Endothelial cell of umbilical vein (primary cell): ENCODE results near the gene SDF4. TPM values are rescaled to one million over a fixed set of nuclear protein-coding genes. Genes with fewer than 3 reads are reported as not detected.

Experiments used
- BruUV-seq: library from RNA; stranded (reverse); fragments of 400-500 nt; replicated peaks from 2 replicates; lab custom pipeline; 2021; lab: Mats Ljungman, UMichigan
- CTCF ChIA-PET: fragments of 300-600, 350-600 bp; sonication (Branson Sonifier 250); formaldehyde crosslinking; loops from one replicate; lab custom pipeline; 2021; ENCODE audit warnings: antibody characterized with exemption, inconsistent platforms; lab: Charles Lee
- POLR2A ChIA-PET: fragments of 300-600, 350-600 bp; sonication (Branson Sonifier 250); formaldehyde crosslinking; loops from one replicate; lab custom pipeline; 2021; ENCODE audit warnings: antibody characterized with exemption, inconsistent platforms; lab: Charles Lee
- DNase-seq: peaks from one replicate; pipeline ENCODE4 v3.0.0-alpha.2; 2011; ENCODE audit warnings: low read depth, low spot score
- FAIRE-seq: peaks from 2 replicates; lab custom pipeline; 2011; peaks lifted over from hg19 to GRCh38; lab: Jason Lieb, UNC
- H2AFZ ChIP-seq: 2 replicates; pipeline ENCODE4 v1.6.0; 2012; ENCODE audit warnings: low read depth, low read length, control low read depth, inconsistent platforms
- H3K27ac ChIP-seq: 2 replicates; pipeline ENCODE4 v1.5.1; 2011; ENCODE audit warnings: low read depth, mild to moderate bottlenecking, control low read depth, low read length, moderate library complexity; ENCODE audit not compliant: insufficient read depth
- H3K27me3 ChIP-seq, 2 experiments: 2 replicates each; pipeline versions ENCODE4 v1.6.0 to v1.6.1; 2011; ENCODE audit warnings: low read length in 2 of 2, mixed read lengths in 1 of 2; ENCODE audit not compliant: control insufficient read depth in 2 of 2, insufficient read depth in 2 of 2
- H3K36me3 ChIP-seq, 2 experiments: 2 replicates in 1 of 2; 3 replicates in 1 of 2; pipeline ENCODE4 v1.5.1; 2011; ENCODE audit warnings: low read length in 2 of 2, mild to moderate bottlenecking in 1 of 2, moderate library complexity in 1 of 2; ENCODE audit not compliant: control insufficient read depth in 2 of 2, insufficient read depth in 2 of 2; ENCODE audit errors: extremely low read depth in 1 of 2
- H3K4me1 ChIP-seq: 3 replicates; pipeline ENCODE4 v1.5.1; 2011; ENCODE audit warnings: mild to moderate bottlenecking, low read length; ENCODE audit not compliant: control insufficient read depth, insufficient read depth; ENCODE audit errors: extremely low read depth
- H3K4me2 ChIP-seq: 2 replicates; pipeline ENCODE4 v1.6.1; 2011; ENCODE audit warnings: low read length, control low read depth, mixed read lengths; ENCODE audit not compliant: insufficient read depth
- H3K4me3 ChIP-seq, 3 experiments: fragments of 200-600 bp in 1 of 3; sonication (generic), shearing (Covaris generic) in 1 of 3; replicated peaks in 1 of 3; 2 replicates each; pipeline ENCODE4 v1.5.1; 2011 to 2016; ENCODE audit warnings: control low read depth in 3 of 3, low read length in 3 of 3, mild to moderate bottlenecking in 2 of 3, inconsistent platforms in 1 of 3, low read depth in 1 of 3, moderate library complexity in 1 of 3; ENCODE audit not compliant: insufficient read depth in 1 of 3
- H3K79me2 ChIP-seq: 2 replicates; pipeline ENCODE4 v1.6.0; 2012; ENCODE audit warnings: low read length, inconsistent platforms; ENCODE audit not compliant: control insufficient read depth, insufficient read depth
- H3K9ac ChIP-seq: replicated peaks from 2 replicates; pipeline ENCODE3; 2011; ENCODE audit warnings: low read length, control low read depth; ENCODE audit not compliant: insufficient read depth; ENCODE audit errors: extremely low read depth
- H3K9me1 ChIP-seq: replicated peaks from 3 replicates; pipeline ENCODE4 v1.6.0; 2011; ENCODE audit warnings: mild to moderate bottlenecking, low read length; ENCODE audit not compliant: control insufficient read depth, insufficient read depth; ENCODE audit errors: extremely low read depth
- H3K9me3 ChIP-seq: replicated peaks from 2 replicates; pipeline ENCODE4 v1.5.1; 2012; ENCODE audit warnings: low read length, inconsistent platforms; ENCODE audit not compliant: control insufficient read depth, insufficient read depth
- H4K20me1 ChIP-seq: replicated peaks from 2 replicates; pipeline ENCODE3; 2011; ENCODE audit warnings: mild to moderate bottlenecking, low read length; ENCODE audit not compliant: control insufficient read depth, insufficient read depth; ENCODE audit errors: extremely low read depth
- EZH2 ChIP-seq: IDR thresholded peaks from 2 replicates; pipeline ENCODE4 v1.6.1; 2012; ENCODE audit warnings: borderline replicate concordance, low read depth, mild to moderate bottlenecking, moderate library complexity, low read length, inconsistent platforms; ENCODE audit not compliant: severe bottlenecking
- FOS ChIP-seq: IDR thresholded peaks from 2 replicates; pipeline ENCODE4 v1.6.1; 2011; ENCODE audit warnings: mild to moderate bottlenecking, low read length, moderate library complexity, borderline replicate concordance; ENCODE audit not compliant: insufficient read depth
- GATA2 ChIP-seq: IDR thresholded peaks from 2 replicates; pipeline ENCODE4 v1.7.0; 2011; ENCODE audit warnings: low read depth, mild to moderate bottlenecking, moderate library complexity, mixed read lengths, low read length; ENCODE audit not compliant: insufficient read length, insufficient read depth
- JUN ChIP-seq: IDR thresholded peaks from 2 replicates; pipeline ENCODE4 v1.6.1; 2011; ENCODE audit warnings: borderline replicate concordance, low read depth; ENCODE audit not compliant: insufficient read length, insufficient read depth
- MYC ChIP-seq: IDR thresholded peaks from one replicate; pipeline ENCODE4 v1.6.1; 2011; ENCODE audit warnings: mild to moderate bottlenecking, low read depth, low read length
- POLR2A ChIP-seq: IDR thresholded peaks from 2 replicates; pipeline ENCODE4 v1.6.1; 2012; ENCODE audit warnings: low read depth, mild to moderate bottlenecking, control low read depth, low read length
- POLR2AphosphoS5 ChIP-seq: IDR thresholded peaks from 2 replicates; pipeline ENCODE4 v1.6.1; 2012; ENCODE audit warnings: low read depth, mild to moderate bottlenecking, control low read depth, low read length, moderate library complexity; ENCODE audit not compliant: insufficient read depth
- dilution Hi-C: fragments of 300-500 bp; cut with MboI; formaldehyde crosslinking; loops from one replicate; pipeline ENCODE4 v1.15.0; 2019; ENCODE audit warnings: low sequenced_read_pairs; ENCODE audit not compliant: extremely low pct_ligation_motif_present
- intact Hi-C: fragments of 100-400 bp; cut with micrococcal nuclease; formaldehyde crosslinking; loops from one replicate; pipeline ENCODE4 v1.10.0; 2022
- polyA plus RNA-seq, 4 experiments: library from polyadenylated mRNA; depleted of rRNA in 3 of 4; stranded (reverse) in 3 of 4; unstranded in 1 of 4; fragments of >200 nt; gene quantifications; 2 replicates each; pipeline versions ENCODE4 v1.2.1 to v1.2.3, GENCODE V29; 2011 to 2012; ENCODE audit warnings: missing spikeins in 1 of 4
- total RNA-seq: library from RNA; stranded (reverse); gene quantifications from 2 replicates; pipeline ENCODE4 v1.2.3, GENCODE V29; 2021
- TF ChIP-seq, protein P1 (sequence below), 2 donors: IDR thresholded peaks; 1 replicate in 1 of 2; 2 replicates in 1 of 2; pipeline ENCODE4 v1.5.1; 2011; ENCODE audit warnings: low read length in 2 of 2, mild to moderate bottlenecking in 2 of 2, moderate library complexity in 2 of 2, control low read depth in 1 of 2, inconsistent platforms in 1 of 2, low read depth in 1 of 2; ENCODE audit not compliant: insufficient read depth in 1 of 2; ENCODE audit errors: extremely low read depth in 1 of 2
- TF ChIP-seq, protein P2 (sequence below): IDR thresholded peaks from 2 replicates; pipeline ENCODE4 v1.6.1; 2011; ENCODE audit not compliant: insufficient read depth, insufficient read length

SDF4 gene
- total and polyA plus RNA-seq, 2 donors (not counting 3 experiments of a cell fraction or from before 2014, with no cell fraction given): 175 to 185 TPM

DNA sequence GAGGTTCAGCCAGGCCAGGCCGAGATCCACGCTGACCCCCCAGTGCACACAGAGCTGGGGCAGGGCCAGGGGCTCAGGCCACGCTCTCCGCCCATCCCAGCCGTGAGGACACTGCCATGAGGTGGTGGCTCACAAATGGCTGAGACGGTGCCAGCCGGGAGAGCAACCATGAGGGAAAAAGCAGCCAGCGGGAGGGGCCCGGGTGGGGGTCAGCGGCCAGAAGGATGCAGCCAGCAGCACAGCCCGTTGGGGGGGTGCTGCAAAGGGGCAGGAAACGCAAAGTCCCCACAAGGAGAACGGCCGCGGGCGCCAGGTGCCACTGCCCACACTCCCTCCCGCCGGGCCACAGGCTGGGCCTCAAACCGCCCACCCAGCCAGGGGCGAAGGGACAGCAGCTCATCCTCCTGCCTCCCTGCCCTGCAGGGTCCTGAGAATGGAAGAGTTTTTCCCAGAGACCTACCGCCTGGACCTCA, 49.8 kb downstream of the SDF4 start:
- Histone ChIP-seq H2AFZ (no peak overlapping the region), H3K4me2 (no peak overlapping the region), H3K9me3 (no peaks in the 10 kb centered on the region), H3K4me1 (no peaks in the 10 kb centered on the region), H3K27ac (no peak overlapping the region), H3K9ac (no peak overlapping the region), H4K20me1 (no peaks in the 10 kb centered on the region), H3K79me2 (no peaks in the 10 kb centered on the region), H3K36me3 (no peaks in the 10 kb centered on the region), H3K9me1 (no peaks in the 10 kb centered on the region), H3K27me3 (no peaks in the 10 kb centered on the region), H3K4me3 (no peak overlapping the region)
- intact Hi-C loops (no loop called here), dilution Hi-C loops (no loop called here)
- no TSS peak for BruUV-seq
- TF ChIP-seq GATA2: no peak
- TF ChIP-seq, protein P1, sequence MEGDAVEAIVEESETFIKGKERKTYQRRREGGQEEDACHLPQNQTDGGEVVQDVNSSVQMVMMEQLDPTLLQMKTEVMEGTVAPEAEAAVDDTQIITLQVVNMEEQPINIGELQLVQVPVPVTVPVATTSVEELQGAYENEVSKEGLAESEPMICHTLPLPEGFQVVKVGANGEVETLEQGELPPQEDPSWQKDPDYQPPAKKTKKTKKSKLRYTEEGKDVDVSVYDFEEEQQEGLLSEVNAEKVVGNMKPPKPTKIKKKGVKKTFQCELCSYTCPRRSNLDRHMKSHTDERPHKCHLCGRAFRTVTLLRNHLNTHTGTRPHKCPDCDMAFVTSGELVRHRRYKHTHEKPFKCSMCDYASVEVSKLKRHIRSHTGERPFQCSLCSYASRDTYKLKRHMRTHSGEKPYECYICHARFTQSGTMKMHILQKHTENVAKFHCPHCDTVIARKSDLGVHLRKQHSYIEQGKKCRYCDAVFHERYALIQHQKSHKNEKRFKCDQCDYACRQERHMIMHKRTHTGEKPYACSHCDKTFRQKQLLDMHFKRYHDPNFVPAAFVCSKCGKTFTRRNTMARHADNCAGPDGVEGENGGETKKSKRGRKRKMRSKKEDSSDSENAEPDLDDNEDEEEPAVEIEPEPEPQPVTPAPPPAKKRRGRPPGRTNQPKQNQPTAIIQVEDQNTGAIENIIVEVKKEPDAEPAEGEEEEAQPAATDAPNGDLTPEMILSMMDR (IDR thresholded peaks at IDR 0.05; ENCODE audit: extremely low read depth in 1 of 2, insufficient read depth in 1 of 2, low read depth in 1 of 2, low read length in 2 of 2): no peak
- TF ChIP-seq POLR2A: no peak
- TF ChIP-seq MYC: no peak
- TF ChIP-seq, protein P2, sequence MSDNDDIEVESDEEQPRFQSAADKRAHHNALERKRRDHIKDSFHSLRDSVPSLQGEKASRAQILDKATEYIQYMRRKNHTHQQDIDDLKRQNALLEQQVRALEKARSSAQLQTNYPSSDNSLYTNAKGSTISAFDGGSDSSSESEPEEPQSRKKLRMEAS: no peak
- no peak for TF ChIP-seq EZH2
- no peak for TF ChIP-seq FOS
- no peak for TF ChIP-seq POLR2AphosphoS5
- no peak for TF ChIP-seq JUN
- no peak for DNase-seq
- FAIRE-seq: no peak
- POLR2A ChIA-PET: no interaction called here
- CTCF ChIA-PET: interaction anchor here (2.1 kb wide), 1 partner anchor 60 kb away, joined by 7 read pairs; no protein-coding TSS in a partner anchor
